GM12872 (cell line): ENCODE measurements around the gene AADACL2.

Experiments
- TF ChIP-seq, protein P1 (sequence below): IDR thresholded peaks from 3 replicates; pipeline ENCODE4 v1.5.1; 2011; ENCODE audit warnings: low read depth, mild to moderate bottlenecking, low read length, moderate library complexity; ENCODE audit not compliant: insufficient read depth

Gene AADACL2, protein sequence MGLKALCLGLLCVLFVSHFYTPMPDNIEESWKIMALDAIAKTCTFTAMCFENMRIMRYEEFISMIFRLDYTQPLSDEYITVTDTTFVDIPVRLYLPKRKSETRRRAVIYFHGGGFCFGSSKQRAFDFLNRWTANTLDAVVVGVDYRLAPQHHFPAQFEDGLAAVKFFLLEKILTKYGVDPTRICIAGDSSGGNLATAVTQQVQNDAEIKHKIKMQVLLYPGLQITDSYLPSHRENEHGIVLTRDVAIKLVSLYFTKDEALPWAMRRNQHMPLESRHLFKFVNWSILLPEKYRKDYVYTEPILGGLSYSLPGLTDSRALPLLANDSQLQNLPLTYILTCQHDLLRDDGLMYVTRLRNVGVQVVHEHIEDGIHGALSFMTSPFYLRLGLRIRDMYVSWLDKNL

DNA sequence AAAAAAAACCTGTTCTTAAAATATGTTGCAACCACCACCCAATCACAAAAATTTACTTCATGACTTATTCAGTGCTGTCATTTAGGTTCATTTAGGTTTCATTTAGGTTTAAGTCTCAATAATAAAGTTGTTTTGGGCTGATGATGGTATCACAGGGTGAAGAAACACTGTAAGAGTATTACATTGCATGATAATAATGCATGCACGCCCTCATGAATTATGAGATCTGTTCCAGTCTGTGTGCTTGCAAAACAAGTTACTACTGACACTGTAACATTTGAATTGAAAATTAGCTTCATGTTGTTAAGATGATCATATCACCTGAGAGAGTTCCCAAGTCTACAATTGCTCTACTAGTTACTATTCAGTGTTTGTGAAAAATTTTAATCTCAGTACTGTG is at the start of gene AADACL2:
TSS of gene AADACL2 (plus strand) at position 315 of the 400 bp plus-strand sequence. CDS start 109 bp downstream, outside the sequence.
- TF ChIP-seq, protein P1, sequence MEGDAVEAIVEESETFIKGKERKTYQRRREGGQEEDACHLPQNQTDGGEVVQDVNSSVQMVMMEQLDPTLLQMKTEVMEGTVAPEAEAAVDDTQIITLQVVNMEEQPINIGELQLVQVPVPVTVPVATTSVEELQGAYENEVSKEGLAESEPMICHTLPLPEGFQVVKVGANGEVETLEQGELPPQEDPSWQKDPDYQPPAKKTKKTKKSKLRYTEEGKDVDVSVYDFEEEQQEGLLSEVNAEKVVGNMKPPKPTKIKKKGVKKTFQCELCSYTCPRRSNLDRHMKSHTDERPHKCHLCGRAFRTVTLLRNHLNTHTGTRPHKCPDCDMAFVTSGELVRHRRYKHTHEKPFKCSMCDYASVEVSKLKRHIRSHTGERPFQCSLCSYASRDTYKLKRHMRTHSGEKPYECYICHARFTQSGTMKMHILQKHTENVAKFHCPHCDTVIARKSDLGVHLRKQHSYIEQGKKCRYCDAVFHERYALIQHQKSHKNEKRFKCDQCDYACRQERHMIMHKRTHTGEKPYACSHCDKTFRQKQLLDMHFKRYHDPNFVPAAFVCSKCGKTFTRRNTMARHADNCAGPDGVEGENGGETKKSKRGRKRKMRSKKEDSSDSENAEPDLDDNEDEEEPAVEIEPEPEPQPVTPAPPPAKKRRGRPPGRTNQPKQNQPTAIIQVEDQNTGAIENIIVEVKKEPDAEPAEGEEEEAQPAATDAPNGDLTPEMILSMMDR: no peak

DNA sequence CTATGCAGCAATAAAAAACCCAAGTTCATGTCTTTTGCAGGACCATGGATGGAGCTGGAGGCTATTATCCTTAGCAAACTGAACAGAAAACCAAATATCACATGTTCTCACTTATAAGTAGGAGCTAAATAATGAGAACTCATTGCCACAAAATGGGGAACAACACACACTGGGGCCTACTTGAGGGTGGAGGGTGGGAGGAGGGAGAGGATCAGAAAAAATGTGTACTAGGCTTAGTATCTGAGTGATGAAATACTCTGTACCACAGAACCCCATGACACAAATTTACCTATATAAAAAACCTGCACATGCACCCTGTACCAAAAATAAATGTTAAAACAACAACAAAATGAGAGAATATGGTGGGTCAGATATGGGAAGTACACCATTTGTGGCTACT is 49.6 kb upstream of the AADACL2 start:
- TF ChIP-seq, protein P1: no peak

DNA sequence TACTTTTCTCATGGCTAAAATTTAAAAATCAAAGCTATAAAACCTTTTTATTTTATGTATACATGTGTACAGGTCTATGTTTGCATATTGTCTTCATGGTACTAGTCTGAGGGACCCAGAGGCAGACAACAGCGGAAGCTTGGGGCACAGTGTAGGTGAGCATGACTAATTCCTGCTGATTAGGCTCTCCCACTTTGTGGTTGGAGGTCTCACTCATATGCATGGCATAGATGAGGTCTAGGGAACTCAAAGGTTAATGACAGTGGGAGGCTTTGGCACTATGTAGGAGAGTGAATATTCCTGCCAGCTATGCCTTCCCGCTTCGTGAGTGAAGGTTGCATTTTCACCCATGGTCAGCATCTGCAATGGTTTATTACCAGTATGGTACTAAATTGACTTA is 47.5 kb upstream of the AADACL2 start:
- TF ChIP-seq, protein P1: no peak

DNA sequence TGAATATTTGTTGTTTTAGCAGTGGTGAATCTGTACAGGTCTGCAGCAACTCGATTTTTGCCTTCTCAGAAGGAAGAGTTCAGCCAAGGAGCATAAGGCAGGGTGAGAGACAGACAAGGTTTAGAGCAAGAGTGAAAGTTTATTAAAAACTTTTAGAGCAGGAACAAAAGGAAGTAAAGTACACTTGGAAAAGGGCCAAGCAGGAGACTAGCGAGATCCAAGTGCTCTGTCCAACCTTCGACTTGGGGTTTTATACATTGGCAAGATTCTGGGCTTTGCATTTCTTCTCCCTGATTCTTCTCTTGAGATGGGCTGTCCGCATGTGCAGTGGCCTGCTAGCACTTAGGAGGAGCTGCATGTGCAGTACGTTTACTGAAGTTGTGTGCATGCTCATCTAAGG is 46.7 kb upstream of the AADACL2 start:
- TF ChIP-seq, protein P1: no peak

DNA sequence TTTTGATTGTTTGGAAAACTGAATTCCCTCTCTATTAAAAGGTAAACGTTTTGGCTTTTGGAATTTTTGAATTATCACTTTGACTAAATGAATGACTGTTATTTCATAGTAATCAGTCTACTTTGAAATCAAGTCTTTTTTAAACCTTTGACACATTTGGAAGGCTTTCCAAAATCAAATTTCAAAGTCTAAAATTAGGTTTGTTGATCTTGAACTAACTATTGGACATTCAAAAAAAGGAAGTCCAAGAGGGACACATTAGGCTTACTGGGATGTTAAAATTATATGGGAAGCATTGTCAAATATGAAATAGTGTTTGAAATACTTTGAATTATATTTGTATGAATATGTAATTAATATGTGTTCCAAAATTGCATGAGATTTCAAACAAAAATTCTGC is 45.2 kb upstream of the AADACL2 start:
- TF ChIP-seq, protein P1: no peak

DNA sequence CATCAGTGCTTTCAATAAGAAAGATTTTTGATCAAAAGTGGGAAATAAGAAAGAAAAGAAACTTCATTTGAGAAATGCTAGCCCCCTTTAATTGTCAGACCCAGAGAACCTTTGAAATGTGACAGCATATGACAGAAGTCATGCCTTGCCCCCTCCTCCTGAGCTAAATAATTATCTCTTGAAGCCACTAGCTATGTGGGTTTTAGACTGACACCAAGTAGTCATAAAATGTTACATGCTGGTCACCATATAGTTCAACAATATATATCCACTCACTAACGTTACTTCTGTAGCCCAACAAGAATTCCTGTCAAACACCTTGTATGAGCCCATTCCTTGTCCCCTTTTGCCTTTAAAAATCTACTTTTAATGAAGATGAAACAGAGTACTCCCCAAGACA is 43.1 kb upstream of the AADACL2 start:
- TF ChIP-seq, protein P1: no peak

DNA sequence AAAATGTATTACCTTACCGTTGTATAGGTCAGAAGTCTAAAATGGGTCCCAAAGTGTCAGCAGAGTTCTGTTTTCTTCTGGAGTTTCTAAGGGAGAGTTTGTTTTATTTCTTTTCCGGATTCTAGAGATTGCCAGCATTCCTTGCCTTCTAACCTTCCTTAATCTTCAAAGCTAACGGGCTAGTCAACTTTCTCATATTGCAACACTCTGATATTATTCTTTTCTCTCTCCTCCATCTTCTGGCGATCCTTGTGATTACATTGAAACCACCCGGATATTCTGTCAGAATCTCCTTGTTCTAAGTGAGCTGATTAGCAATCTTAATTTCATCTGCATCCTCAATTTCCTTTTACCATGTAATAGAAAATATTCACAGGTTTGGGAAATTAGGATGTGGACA is 36.2 kb upstream of the AADACL2 start:
- TF ChIP-seq, protein P1: no peak

DNA sequence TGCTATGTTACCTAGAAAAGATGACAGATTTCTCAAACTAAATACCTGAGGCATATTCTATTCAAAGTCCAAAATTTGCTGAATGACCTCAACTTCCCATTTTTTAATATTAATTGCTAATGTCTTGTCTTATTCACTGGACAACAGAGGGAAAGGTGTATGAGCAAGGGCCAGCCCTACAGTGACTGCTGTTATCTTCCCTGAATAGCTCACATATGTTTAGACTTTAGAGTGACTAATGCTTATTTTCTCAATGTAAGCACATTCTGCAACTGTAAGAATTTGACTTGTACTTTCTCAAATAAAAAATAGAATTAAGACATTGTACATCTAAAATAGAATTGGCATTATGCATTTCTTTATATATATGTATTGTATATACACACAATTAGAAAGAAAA is 26.5 kb upstream of the AADACL2 start:
- TF ChIP-seq, protein P1: no peak
